Keratinocyte (primary cell): Measurements from ENCODE around the gene TRIM52.

Source experiments
- EZH2 ChIP-seq: IDR thresholded peaks from one replicate; pipeline ENCODE4 v1.6.1; 2012; ENCODE audit warnings: inconsistent platforms, mild to moderate bottlenecking, low read length, moderate library complexity
- TF ChIP-seq, protein P1 (sequence below), 3 experiments: IDR thresholded peaks in 1 of 3; conservative IDR thresholded peaks in 1 of 3; optimal IDR thresholded peaks in 1 of 3; 2 replicates in 2 of 3; 3 replicates in 1 of 3; pipeline versions ENCODE3 to v1.5.1; 2011; ENCODE audit warnings: low read length in 3 of 3, mild to moderate bottlenecking in 3 of 3, moderate library complexity in 2 of 3, control low read depth in 1 of 3, inconsistent platforms in 1 of 3; ENCODE audit not compliant: insufficient read depth in 2 of 3; ENCODE audit errors: extremely low read depth in 1 of 3

DNA sequence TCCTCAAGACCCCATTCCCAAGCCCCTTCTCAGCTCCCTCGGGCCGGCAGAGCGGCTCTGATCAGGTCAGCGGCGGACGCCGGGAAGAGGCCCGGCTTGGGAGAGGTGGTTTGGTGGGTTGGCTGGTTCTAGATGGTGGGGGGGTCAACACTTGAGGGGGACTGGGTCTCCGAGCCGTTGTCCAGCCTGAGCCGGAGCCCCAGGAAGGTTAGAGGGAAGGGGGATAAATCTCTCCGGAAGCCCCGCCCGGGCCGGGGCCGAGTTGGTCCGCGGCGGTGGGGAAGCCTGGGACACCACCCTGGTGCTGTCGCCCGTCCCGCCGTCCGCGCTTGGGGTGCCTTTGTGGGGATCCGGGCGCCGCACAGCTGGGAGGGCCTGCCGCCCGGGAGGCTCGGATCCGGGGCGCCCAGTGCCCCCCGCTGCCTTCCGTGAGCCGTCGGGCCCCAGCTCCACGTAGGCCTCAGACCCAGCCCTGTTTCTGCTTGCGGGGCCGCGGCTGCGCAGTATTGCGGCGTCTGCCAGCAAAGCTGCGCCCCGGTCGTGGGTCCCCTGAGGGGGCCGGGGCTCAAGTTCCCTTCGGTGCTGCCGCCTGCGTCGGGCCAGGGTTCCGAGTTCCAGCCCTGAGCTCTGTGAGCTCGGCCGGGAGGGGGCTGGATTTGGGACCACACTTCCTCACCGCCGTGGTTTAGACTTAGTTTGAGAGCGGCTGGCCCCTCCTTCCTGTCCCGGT lies 542 bp upstream of the TRIM52 start:
- no peak for TF ChIP-seq EZH2
- TF ChIP-seq, protein P1, sequence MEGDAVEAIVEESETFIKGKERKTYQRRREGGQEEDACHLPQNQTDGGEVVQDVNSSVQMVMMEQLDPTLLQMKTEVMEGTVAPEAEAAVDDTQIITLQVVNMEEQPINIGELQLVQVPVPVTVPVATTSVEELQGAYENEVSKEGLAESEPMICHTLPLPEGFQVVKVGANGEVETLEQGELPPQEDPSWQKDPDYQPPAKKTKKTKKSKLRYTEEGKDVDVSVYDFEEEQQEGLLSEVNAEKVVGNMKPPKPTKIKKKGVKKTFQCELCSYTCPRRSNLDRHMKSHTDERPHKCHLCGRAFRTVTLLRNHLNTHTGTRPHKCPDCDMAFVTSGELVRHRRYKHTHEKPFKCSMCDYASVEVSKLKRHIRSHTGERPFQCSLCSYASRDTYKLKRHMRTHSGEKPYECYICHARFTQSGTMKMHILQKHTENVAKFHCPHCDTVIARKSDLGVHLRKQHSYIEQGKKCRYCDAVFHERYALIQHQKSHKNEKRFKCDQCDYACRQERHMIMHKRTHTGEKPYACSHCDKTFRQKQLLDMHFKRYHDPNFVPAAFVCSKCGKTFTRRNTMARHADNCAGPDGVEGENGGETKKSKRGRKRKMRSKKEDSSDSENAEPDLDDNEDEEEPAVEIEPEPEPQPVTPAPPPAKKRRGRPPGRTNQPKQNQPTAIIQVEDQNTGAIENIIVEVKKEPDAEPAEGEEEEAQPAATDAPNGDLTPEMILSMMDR (optimal IDR thresholded peaks at IDR 0.05 in 1 of 3, IDR thresholded peaks at IDR 0.05 in 1 of 3, conservative IDR thresholded peaks at IDR 0.05 in 1 of 3; ENCODE audit: extremely low read depth in 1 of 3, insufficient read depth in 2 of 3, low read length in 3 of 3): no peak
